ENCODE measurements around the gene CCT7. TPM values are rescaled to one million over a fixed set of nuclear protein-coding genes. Genes with fewer than 3 reads are reported as not detected.

The CCT7 gene
- total and polyA plus RNA-seq, 10 of the 15 experiments (the other 5 are each of a cell fraction or from before 2014, with no cell fraction given): 206 to 598 (median 486) TPM

DNA sequence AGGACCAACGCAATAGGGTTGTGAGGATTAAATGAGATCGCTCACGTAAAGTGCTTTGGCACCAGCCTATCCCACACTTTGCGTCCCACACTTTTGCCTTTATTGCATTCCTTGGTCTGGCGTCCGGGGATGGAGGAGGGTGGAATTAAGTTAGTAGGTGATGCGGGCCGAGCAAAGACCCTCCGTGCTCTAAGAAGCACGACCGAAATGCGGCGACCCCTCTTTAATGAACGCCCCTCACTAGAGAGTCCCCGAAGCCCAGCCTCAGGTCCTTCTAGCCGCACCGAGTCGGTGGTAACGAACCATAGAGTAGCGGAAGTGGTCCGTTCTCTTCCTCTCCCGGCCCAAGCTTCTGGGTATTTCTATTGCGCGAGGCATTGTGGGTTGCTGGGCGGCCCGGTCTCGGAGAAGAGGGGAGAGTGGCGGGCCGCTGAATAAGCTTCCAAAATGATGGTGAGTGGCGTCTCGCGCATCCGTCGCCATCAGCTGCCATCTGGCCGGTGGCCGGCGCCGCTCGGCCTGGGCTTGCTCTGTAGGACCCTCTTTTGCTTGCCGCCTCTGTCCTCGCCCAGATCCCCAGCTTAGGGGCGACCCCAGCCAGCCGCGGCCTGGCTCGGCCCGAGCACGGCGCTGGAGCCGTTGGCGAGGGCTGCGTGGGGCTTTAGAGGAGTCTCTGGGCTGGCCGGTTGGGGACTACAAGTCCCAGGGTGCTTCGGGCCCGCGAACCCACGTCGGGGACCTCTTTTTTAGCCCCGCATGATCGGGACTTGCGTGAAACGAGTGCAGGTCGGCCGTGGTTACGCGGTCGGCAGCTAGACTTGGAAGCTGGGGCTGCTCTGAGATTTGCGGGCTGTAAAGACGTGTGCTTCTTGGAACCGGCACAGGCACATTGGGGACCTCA lies at the start of gene CCT7 (continued):
- TF ChIP-seq HCFC1 (IDR thresholded peaks at IDR 0.05; ENCODE audit: low read length) (peak; percentile 82), ZNF384 (IDR thresholded peaks at IDR 0.05; ENCODE audit: borderline replicate concordance, low read depth, low read length) (no peak), TARDBP (IDR thresholded peaks at IDR 0.05; ENCODE audit: borderline replicate concordance) (0 out of 2 replicates have a peak, but pooled peaks have one; percentile 41), TCF12 (IDR thresholded peaks at IDR 0.05; ENCODE audit: low read depth, low read length) (peak; percentile 43; the same call in 1 of the 2 replicates), POU2F2 (IDR thresholded peaks at IDR 0.05; ENCODE audit: borderline replicate concordance, low read depth, low read length) (peak; percentile 93), NBN (IDR thresholded peaks at IDR 0.05) (peak; percentile 92), RB1 (IDR thresholded peaks at IDR 0.05; ENCODE audit: borderline replicate concordance) (peak; percentile 73; the same call in 1 of the 2 replicates), PAX8 (IDR thresholded peaks at IDR 0.05) (no peak), BRCA1 (IDR thresholded peaks at IDR 0.05; ENCODE audit: low read depth, low read length) (no peak), SMAD1 (IDR thresholded peaks at IDR 0.05; ENCODE audit: low read depth, partially characterized antibody) (peak; percentile 60), STAT3 (IDR thresholded peaks at IDR 0.05; ENCODE audit: low read depth, low read length) (no peak), RBBP5 (conservative IDR thresholded peaks at IDR 0.05) (peak; percentile 95; the same call in 1 of the 2 replicates), SMARCA5 (IDR thresholded peaks at IDR 0.05) (peak; percentile 80), CREM (IDR thresholded peaks at IDR 0.05; ENCODE audit: low read depth) (peak; percentile 76)
- TF ChIP-seq, protein P1, sequence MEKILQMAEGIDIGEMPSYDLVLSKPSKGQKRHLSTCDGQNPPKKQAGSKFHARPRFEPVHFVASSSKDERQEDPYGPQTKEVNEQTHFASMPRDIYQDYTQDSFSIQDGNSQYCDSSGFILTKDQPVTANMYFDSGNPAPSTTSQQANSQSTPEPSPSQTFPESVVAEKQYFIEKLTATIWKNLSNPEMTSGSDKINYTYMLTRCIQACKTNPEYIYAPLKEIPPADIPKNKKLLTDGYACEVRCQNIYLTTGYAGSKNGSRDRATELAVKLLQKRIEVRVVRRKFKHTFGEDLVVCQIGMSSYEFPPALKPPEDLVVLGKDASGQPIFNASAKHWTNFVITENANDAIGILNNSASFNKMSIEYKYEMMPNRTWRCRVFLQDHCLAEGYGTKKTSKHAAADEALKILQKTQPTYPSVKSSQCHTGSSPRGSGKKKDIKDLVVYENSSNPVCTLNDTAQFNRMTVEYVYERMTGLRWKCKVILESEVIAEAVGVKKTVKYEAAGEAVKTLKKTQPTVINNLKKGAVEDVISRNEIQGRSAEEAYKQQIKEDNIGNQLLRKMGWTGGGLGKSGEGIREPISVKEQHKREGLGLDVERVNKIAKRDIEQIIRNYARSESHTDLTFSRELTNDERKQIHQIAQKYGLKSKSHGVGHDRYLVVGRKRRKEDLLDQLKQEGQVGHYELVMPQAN (conservative IDR thresholded peaks at IDR 0.05): peak; percentile 62
- TF ChIP-seq, protein P2, sequence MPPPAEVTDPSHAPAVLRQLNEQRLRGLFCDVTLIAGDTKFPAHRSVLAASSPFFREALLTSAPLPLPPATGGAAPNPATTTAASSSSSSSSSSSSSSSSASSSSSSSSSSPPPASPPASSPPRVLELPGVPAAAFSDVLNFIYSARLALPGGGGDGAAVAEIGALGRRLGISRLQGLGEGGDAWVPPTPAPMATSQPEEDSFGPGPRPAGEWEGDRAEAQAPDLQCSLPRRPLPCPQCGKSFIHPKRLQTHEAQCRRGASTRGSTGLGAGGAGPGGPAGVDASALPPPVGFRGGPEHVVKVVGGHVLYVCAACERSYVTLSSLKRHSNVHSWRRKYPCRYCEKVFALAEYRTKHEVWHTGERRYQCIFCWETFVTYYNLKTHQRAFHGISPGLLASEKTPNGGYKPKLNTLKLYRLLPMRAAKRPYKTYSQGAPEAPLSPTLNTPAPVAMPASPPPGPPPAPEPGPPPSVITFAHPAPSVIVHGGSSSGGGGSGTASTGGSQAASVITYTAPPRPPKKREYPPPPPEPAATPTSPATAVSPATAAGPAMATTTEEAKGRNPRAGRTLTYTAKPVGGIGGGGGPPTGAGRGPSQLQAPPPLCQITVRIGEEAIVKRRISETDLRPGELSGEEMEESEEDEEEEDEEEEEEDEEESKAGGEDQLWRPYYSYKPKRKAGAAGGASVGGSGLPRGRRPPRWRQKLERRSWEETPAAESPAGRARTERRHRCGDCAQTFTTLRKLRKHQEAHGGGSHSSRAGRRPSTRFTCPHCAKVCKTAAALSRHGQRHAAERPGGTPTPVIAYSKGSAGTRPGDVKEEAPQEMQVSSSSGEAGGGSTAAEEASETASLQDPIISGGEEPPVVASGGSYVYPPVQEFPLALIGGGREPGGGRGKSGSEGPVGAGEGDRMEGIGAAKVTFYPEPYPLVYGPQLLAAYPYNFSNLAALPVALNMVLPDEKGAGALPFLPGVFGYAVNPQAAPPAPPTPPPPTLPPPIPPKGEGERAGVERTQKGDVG (CRISPR knock-in tag; IDR thresholded peaks at IDR 0.05): no peak
- TF ChIP-seq, protein P3, sequence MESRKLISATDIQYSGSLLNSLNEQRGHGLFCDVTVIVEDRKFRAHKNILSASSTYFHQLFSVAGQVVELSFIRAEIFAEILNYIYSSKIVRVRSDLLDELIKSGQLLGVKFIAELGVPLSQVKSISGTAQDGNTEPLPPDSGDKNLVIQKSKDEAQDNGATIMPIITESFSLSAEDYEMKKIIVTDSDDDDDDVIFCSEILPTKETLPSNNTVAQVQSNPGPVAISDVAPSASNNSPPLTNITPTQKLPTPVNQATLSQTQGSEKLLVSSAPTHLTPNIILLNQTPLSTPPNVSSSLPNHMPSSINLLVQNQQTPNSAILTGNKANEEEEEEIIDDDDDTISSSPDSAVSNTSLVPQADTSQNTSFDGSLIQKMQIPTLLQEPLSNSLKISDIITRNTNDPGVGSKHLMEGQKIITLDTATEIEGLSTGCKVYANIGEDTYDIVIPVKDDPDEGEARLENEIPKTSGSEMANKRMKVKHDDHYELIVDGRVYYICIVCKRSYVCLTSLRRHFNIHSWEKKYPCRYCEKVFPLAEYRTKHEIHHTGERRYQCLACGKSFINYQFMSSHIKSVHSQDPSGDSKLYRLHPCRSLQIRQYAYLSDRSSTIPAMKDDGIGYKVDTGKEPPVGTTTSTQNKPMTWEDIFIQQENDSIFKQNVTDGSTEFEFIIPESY (IDR thresholded peaks at IDR 0.05): no peak
- TF ChIP-seq, protein P4, sequence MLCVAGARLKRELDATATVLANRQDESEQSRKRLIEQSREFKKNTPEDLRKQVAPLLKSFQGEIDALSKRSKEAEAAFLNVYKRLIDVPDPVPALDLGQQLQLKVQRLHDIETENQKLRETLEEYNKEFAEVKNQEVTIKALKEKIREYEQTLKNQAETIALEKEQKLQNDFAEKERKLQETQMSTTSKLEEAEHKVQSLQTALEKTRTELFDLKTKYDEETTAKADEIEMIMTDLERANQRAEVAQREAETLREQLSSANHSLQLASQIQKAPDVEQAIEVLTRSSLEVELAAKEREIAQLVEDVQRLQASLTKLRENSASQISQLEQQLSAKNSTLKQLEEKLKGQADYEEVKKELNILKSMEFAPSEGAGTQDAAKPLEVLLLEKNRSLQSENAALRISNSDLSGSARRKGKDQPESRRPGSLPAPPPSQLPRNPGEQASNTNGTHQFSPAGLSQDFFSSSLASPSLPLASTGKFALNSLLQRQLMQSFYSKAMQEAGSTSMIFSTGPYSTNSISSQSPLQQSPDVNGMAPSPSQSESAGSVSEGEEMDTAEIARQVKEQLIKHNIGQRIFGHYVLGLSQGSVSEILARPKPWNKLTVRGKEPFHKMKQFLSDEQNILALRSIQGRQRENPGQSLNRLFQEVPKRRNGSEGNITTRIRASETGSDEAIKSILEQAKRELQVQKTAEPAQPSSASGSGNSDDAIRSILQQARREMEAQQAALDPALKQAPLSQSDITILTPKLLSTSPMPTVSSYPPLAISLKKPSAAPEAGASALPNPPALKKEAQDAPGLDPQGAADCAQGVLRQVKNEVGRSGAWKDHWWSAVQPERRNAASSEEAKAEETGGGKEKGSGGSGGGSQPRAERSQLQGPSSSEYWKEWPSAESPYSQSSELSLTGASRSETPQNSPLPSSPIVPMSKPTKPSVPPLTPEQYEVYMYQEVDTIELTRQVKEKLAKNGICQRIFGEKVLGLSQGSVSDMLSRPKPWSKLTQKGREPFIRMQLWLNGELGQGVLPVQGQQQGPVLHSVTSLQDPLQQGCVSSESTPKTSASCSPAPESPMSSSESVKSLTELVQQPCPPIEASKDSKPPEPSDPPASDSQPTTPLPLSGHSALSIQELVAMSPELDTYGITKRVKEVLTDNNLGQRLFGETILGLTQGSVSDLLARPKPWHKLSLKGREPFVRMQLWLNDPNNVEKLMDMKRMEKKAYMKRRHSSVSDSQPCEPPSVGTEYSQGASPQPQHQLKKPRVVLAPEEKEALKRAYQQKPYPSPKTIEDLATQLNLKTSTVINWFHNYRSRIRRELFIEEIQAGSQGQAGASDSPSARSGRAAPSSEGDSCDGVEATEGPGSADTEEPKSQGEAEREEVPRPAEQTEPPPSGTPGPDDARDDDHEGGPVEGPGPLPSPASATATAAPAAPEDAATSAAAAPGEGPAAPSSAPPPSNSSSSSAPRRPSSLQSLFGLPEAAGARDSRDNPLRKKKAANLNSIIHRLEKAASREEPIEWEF (IDR thresholded peaks at IDR 0.05; ENCODE audit: insufficient replicate concordance, low read depth, low read length): no peak
